ENCODE results near the gene PLEKHG5.

Gene PLEKHG5

DNA sequence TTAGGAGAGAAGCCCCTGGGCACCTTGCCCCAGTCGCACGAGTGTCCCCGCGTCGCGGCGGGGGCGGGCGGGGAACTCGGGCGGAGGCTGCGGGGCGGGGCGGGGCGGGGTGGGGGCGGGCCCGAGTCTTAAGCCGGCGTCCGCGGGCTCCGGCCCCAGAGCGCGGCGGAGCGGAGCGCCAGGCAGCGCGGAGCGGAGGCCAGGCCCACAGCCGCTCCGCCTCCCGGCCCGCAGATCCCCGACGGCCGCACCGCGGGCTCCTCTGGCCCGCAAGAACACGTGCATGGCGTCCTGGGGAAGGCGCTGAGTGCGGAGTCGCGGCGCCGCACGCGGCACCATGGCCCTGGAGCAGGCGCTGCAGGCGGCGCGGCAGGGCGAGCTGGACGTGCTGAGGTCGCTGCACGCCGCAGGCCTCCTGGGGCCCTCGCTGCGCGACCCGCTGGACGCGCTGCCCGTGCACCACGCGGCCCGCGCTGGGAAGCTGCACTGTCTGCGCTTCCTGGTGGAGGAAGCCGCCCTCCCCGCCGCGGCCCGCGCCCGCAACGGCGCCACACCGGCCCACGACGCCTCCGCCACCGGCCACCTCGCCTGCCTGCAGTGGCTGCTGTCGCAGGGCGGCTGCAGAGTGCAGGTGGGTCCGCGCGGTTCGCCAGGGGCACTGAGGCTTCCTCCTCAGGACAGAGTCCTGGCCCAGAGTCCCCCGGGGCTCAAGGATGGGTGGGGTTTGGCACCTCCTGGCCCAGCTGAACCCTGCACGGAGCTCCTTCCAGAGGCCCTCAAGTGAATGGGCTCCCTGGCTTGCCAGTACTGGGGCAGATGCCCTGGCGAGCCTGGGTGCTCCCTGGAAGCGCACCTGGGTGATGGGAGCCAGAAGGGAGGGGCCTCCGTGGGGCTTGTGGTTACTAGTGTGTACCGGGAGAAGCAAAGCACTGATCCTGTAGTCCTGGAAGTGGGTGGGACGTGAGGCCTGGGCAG is 66.6 kb downstream of the PLEKHG5 start, which contains the start of gene ESPN:
TSS of gene ESPN (plus strand) at position 158 of the 975 bp plus-strand sequence. CDS start at position 338, 180 bp downstream.
- peak; percentile 32 for DNase-seq

GRCh38 chr1:6424000-6424565 is 67.4 kb downstream of the PLEKHG5 start:
- peak; percentile 39 for DNase-seq

GRCh38 chr1:6423321-6423999 is 68.0 kb downstream of the PLEKHG5 start:
- peak; percentile 86 for DNase-seq

GRCh38 chr1:6421266-6421665 is 70.2 kb downstream of the PLEKHG5 start:
- no peak for DNase-seq

- DNase-seq, result peak; percentile 18
These were observed 70.9 kb downstream of the PLEKHG5 start for GRCh38 chr1:6420454-6421042.

GRCh38 chr1:6419804-6420453 is 71.5 kb downstream of the PLEKHG5 start, which contains the start of gene HES2:
Gene HES2, minus strand, starts transcription at chr1:6419919. Its CDS starts 99 bp downstream, at chr1:6419820.
- peak; percentile 50 for DNase-seq

- DNase-seq, result peak; percentile 42
These were observed 72.1 kb downstream of the PLEKHG5 start for GRCh38 chr1:6419397-6419803.

DNA sequence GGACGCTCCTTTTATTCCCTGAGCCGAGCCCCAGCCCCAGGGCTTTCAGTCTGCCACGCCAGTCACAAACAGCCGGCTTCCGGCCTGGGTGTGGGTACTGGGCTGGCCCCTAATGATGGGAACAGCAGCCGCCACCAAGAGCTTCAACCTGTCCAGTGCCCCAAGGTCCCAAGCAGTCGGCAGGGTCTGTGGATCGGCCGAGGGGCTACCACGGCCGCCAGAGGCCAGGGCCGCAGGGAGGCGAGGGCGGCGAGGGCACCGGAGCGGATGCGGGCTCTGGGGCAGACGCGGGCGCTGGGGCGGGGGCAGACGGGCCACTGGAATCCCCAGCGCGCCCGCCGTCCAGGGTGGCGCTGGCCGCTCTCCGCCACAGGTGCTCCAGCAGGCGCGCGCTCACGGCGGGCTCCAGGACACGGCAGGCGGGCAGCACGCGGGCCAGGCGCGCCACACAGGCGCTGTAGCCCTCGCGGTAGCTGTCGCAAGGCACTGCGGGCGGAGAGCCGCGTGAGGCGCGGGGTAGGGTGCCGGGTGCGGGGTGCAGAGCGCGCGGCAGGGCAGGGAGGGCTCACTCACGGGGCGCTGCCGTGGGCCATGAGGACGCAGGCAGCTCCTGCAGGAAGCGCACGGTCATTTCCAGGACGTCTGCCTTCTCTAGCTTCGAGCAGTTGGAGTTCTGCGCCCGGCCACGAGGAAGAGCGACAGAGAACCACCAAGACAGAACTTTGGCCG is 72.6 kb downstream of the PLEKHG5 start:
- DNase-seq, result peak; percentile 34

- DNase-seq, result no peak
These were observed 73.4 kb downstream of the PLEKHG5 start for GRCh38 chr1:6417961-6418667.
